HG03064 (cell line): Measurements from ENCODE around the gene MICB.

Source experiments
- ATAC-seq: cut with Tn5 transposase; IDR thresholded peaks from one replicate; pipeline ENCODE4 v1.9.1; 2021; ENCODE audit warnings: low read depth; ENCODE audit not compliant: unreplicated experiment

Gene MICB

DNA sequence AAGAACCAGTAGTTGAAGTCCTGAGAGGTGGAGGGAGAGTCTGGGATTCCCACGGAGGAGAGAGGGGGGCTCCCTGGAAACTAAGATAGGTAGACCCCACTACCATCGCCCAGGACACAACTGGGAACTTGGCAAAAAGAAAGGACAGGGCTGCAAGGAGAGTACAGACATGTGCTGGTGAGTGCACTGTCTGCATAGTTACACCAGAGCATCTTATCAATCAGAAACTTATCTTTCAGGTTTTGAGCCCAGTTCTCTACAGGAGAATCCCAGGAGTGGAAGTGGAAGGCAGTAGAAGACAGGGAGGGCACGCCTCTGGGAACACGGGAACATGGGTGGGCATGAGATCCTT, 61.6 kb downstream of the MICB start:
- peak; percentile 14 for ATAC-seq

DNA sequence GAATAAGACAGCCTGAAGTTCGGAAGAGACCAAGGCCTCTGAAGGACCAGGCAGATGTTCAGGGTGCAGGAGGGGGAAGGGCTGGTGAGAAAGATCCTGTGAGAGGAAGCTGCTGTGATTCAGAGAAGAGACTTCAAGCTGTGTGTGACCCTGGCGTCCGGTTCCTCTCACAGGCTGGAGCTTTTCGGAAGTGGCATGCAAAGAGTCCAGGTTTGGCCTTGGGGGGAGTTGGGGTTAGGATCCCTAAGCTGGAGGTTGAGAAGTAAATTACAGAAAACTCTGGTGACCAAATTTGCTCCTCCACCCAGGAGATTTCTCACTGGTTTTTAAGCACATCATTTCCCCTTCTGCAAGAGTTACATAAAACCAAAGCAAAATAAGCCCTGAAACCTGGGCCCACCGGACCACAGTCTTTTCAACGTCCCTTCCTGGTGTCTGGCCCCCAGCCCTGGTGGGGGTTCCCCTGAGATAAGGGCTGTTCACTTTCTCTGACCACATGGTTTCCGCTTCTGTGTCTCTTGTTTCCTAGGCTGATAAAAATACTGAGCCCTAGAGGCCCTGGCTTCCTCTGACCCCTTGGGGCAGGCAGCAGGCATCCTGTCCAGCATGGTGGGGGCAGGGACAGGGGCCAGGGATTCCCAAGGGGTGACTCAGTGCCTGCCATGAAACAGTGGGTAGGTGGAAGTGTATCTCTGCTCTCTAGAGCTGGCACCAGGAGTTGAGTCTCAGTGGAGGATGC, 62.2 kb downstream of the MICB start:
- ATAC-seq, result peak; percentile 51

DNA sequence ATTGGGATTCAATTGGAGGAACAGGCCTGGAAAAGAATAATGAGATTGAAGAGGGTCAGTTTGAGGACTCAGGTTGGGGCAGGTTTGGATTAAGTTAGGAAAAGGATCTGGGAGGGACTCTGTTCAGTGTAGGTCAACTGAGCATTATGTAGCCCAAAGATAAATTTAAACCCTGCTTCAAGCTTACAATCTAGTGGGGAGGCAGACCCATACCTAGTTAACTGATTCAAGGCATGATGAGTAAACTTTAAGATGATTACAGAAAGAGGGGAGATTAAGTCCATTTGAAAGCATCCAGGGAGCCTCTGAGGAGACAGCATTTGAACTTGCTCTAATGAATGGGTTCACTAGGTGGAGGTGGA, 62.7 kb downstream of the MICB start:
- ATAC-seq, result no peak
